Measurements from ENCODE around the gene ZBTB20.
A peak's percentile ranks its signal among the peaks of the same experiment; 100 is the strongest.

ZBTB20 gene

GRCh38 chr3:114498539-114499370 lies 648.3 kb downstream of the ZBTB20 start:
- TF ChIP-seq CTCF (conservative IDR thresholded peaks at IDR 0.05; ENCODE audit: low read depth, low read length), result no peak
- no peak overlapping the region for H3K4me3 ChIP-seq (ENCODE audit: low read length)
- DNase-seq (ENCODE audit: low read depth), result peak; percentile 99

DNA sequence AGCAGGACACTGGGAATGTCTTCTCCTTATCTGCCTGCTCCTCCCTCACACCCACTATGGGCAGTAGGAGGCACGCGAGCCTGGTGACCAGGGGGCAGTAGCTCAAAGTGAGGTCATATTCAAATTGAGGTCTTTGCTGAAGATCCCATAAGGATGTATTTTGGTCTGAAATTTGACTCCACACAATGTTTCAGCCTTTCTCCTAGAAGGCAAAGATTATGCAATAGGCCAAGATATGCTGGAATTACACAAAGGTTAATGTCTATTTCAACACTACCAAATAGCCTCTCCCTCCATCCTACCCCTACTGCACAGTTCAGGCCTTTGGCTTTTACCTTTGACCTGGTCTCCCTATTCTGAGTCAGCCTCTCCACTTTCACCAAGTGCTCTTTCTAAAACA lies 650.2 kb downstream of the ZBTB20 start:
- H3K4me3 ChIP-seq (ENCODE audit: low read length), result no peak overlapping the region
- no peak for DNase-seq (ENCODE audit: low read depth)

GRCh38 chr3:114496466-114496865 lies 650.6 kb downstream of the ZBTB20 start:
- H3K4me3 ChIP-seq (ENCODE audit: low read length), result no peak overlapping the region
- no peak for TF ChIP-seq CTCF (conservative IDR thresholded peaks at IDR 0.05; ENCODE audit: low read depth, low read length)
- no peak for DNase-seq (ENCODE audit: low read depth)

More for the DNA sequence above, 650.2 kb downstream of the ZBTB20 start:
- TF ChIP-seq CTCF (conservative IDR thresholded peaks at IDR 0.05; ENCODE audit: low read depth, low read length), result no peak

GRCh38 chr3:114496021-114496434 lies 651.1 kb downstream of the ZBTB20 start:
- H3K4me3 ChIP-seq (ENCODE audit: low read length), result no peak overlapping the region
- no peak for DNase-seq (ENCODE audit: low read depth)
- TF ChIP-seq CTCF (conservative IDR thresholded peaks at IDR 0.05; ENCODE audit: low read depth, low read length), result no peak

DNA sequence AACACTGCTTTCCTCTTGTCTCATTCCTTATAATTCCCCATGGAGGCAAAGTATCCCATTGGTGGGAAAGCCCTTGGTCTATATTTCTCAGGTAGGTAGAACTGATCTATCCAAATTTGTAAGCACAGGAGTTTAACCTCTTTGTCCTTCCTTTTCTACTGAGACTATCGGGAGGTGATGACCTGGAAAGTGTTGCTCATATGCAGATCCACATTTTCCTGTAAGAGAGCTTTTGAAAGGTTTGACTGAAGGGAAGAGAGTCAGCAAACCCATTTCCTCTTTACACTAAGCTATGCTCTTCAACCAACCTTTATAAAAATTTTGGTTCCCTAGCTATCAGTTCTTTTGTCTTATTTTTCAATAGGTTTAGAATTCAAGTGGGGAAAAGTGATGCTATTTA lies 652.6 kb downstream of the ZBTB20 start:
- DNase-seq (ENCODE audit: low read depth), result no peak
- no peak overlapping the region for H3K4me3 ChIP-seq (ENCODE audit: low read length)
- no peak for TF ChIP-seq CTCF (conservative IDR thresholded peaks at IDR 0.05; ENCODE audit: low read depth, low read length)

- no peak overlapping the region for H3K4me3 ChIP-seq (ENCODE audit: low read length)
- TF ChIP-seq CTCF (conservative IDR thresholded peaks at IDR 0.05; ENCODE audit: low read depth, low read length), result no peak
- no peak for DNase-seq (ENCODE audit: low read depth)
Measured at GRCh38 chr3:114490829-114491228, 656.3 kb downstream of the ZBTB20 start.

DNA sequence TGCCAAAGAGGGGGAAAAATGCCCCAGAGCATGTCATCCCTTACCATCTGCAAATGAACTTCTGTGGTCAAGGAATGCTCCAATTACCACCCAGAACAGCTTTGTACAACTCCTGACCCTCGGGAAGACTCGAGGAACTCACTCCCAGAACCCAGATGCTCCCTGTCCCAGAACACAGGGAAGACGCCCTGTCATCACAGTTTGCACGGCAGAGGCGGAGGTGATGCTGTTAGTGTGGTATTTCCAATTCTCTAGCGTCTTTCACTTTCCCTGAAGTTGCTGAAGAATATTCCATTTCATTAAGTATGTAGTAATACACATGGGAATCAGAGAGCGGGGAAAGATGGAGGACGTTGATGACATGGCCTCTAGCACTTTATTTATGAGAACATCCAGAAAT lies 659.6 kb downstream of the ZBTB20 start:
- no peak for DNase-seq (ENCODE audit: low read depth)
- no peak overlapping the region for H3K4me3 ChIP-seq (ENCODE audit: low read length)
- no peak for TF ChIP-seq CTCF (conservative IDR thresholded peaks at IDR 0.05; ENCODE audit: low read depth, low read length)
